NCI-H748 (cell line): ENCODE measurements around the gene TLR9.
"Not testable (repeated sequence)": the region's sequence is repeated elsewhere in the genome, so short reads cannot be mapped to it uniquely, and the experiment has no call there.

ENCODE experiments used
- DNase-seq: peaks from one replicate; lab custom pipeline; 2025; ENCODE audit not compliant: unreplicated experiment; lab: John Stamatoyannopoulos, UW

Gene TLR9, protein sequence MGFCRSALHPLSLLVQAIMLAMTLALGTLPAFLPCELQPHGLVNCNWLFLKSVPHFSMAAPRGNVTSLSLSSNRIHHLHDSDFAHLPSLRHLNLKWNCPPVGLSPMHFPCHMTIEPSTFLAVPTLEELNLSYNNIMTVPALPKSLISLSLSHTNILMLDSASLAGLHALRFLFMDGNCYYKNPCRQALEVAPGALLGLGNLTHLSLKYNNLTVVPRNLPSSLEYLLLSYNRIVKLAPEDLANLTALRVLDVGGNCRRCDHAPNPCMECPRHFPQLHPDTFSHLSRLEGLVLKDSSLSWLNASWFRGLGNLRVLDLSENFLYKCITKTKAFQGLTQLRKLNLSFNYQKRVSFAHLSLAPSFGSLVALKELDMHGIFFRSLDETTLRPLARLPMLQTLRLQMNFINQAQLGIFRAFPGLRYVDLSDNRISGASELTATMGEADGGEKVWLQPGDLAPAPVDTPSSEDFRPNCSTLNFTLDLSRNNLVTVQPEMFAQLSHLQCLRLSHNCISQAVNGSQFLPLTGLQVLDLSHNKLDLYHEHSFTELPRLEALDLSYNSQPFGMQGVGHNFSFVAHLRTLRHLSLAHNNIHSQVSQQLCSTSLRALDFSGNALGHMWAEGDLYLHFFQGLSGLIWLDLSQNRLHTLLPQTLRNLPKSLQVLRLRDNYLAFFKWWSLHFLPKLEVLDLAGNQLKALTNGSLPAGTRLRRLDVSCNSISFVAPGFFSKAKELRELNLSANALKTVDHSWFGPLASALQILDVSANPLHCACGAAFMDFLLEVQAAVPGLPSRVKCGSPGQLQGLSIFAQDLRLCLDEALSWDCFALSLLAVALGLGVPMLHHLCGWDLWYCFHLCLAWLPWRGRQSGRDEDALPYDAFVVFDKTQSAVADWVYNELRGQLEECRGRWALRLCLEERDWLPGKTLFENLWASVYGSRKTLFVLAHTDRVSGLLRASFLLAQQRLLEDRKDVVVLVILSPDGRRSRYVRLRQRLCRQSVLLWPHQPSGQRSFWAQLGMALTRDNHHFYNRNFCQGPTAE

DNA sequence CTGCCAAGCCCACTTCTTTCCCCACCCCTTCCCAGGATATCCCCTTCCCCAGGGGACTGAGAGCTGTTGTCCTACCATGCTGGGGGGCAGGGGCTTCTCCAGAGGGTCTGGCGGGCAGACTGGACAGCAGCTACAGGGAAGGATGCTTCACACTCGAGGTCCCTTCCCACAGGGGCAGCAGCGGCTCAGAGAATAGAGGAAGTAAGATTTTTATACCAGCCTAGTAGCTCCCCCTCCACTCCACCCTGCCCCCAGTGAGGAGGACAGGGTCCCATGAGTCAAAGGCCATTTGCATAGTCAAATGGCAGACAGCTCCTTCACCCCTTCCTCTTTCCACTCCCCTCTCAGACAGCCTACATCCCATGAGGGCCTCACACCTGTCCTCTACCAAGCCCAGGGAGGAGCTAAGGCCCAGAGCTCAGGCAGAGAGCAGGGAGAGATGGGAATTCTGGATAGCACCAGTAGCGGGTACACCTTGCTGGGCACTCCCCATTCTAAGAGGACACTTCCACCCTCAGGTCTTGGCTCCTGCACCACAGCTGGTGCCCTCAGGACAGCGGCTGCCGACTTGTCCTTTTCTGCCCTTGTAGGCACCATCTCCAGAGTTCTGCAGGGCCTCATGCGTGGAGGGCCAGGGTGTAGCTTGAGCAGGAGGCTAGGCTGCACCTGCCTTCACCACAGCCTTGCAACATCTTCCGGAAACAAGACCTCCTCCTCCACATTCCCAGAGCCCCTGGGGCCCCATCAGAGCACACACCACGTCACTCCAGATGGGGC, at the start of gene TLR9:
Gene TLR9 (minus strand): TSS at position 194 of the 777 bp plus-strand sequence. CDS start 116 bp downstream, at position 78.
- no peak for DNase-seq

DNA sequence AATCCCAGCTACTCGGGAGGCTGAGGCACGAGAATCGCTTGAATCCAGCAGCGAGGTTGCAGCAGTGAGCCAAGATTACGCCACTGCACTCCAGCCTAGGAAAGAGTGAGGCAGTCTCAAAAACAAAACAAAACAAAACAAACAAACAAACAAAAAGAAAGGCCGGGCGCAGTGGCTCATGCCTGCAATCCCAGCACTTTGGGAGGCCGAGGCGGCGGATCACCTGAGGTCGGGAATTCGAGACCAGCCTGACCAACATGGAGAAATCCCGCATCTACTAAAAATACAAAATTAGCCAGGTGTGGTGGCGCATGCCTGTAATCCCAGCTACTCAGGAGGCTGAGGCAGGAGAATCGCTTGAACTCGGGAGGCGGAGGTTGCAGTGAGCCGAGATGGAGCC, 49.3 kb upstream of the TLR9 start:
- not testable (repeated sequence) for DNase-seq

DNA sequence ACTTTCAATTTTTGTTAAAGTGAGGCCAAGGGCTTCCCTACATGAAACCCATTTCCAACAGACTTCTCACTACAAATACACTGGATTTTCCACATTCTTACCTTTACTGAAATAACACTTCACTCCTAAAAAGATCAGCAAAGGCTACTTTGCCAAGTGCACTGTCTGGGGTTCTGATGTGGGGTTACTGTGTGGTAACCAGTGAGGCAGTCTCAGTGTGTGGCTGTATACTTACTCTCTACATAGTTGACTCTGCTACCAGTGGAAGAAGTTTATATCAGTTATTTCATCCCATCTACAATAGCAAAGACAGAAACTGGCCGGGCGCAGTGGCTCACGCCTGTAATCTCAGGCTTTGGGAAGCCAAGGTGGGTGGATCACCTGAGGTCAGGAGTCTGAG, 47.4 kb upstream of the TLR9 start:
- no peak for DNase-seq

DNA sequence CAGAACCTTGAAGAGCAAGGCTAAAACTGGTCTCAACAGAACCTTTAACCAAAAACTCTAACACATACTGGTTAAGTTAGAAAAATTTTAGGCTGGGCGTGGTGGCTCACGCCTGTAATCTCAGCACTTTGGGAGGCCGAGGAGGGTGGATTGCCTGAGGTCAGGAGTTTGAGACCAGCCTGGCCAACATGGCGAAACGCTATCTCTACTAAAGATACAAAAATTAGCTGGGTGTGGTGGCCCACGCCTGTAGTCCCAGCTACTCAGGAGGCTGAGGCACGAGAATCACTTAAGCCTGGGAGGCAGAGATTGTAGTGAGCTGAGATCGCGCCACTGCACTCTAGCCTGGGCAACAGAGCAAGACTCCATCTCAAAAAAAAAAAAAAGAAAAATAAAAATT, 46.7 kb upstream of the TLR9 start:
- DNase-seq: not testable (repeated sequence)

DNA sequence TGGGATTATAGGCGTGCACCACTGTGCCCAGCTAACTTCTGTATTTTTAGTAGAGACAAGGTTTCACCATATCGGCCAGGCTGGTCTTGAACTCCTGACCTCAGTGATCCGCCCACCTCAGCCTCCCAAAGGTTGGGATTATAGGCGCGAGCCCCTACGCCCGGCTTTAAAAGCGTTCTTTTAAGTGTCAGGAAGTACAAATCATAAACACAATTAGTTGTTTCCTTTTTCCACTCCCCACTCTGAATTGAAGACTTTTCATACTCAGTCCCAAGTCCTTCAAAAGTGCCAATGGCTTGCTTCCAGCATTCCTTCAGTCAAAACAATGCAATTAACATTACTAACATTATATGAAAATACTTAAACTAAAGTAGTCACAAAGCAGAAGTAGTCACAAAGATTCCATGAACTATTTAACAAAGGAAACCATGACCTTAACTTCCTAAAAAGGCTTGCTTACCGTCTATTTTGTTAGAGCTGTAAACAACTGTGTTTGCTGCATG, 44.9 kb upstream of the TLR9 start:
- DNase-seq: no peak

DNA sequence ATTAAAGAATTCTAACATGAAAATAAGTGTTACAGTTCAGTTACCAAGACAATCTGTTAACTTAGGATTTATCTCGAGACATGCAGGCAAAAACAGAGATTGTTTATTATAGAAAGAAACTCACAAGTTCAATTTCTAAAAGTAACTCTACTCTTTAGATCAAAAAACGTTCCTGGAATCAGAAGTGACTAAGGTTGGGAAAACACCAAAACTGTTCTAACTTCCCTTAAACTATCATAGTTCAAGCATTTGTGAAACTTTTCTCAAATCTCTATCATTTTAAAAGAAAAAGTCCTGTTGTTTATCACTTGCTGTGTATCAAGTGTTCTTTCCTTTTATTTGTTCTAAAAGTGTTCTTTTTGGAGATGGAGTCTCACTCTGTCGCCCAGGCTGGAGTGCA, 44.3 kb upstream of the TLR9 start:
- no peak for DNase-seq

DNA sequence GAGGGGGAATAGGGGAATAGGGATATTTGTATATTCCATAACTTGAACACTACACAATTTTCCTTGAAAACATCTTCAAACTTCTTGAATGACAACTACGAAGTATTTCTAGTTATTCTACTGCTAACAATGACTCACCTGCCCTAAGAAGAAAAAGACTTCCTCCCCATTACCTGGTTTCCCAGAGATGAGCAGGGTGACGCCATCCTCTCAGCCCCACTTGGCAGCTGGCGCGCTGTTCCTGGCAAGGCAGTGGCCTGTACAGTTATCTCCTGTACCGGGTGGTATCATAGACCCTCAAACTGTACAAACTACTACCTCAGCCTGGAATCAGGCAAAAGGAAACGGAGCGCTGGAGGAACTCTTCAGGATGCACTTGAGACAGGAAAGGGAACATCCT, 42.6 kb upstream of the TLR9 start:
- no peak for DNase-seq

DNA sequence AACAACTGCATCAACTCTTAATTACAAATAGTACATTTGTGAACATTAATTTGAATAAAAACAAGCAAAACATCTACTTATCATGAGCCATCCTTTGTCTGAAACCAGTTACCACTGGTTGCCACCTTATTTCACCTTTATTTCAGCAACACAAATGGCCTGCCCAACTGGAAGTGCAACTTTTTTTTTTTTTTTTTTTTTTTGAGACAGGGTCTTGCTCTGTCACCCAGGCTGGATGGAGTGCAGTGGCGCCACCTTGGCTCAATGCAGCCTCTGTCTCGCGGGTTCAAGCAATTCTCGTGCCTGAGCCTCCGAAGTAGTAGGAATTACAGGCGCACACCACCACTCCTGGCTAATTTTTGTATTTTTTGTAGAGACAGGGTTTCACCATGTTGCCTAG, 39.9 kb upstream of the TLR9 start:
- DNase-seq: no peak

DNA sequence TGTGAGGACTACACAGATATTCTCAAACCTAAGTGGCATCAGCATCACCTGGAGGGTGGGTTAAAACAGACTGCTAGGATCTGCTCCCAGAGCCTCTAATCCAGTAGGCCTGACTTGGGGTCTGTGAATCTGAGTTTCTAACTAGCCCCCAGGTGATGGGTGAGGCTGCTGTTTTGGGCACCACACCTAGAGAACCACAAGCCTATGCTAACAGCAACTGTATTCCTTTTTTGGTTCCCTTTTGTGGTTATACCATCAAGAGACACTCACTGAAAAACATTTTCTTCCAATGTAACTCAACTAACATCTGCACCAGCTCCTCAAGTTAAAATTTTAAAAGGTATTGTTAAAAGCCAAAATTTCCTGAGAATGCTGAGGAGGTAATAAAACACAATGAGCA, 37.0 kb upstream of the TLR9 start:
- DNase-seq: no peak

DNA sequence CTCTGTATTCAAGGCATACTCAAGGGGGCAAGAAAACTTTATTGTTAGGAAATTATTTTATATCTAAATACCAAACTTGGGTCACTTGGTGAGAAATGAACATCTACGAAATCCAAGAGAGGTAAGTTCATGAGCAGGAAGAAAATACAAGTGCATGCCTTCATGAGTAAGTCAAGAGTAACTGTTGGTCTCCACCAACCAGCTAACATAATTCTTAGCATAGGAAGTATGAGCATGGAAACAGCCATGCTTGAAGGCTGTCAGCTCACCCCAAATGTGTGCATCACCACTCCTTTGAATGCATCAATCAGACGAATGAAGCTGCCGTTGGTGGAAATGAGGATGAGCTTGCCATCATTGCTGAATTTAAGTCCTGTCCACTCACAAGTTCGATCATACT, 34.0 kb upstream of the TLR9 start:
- no peak for DNase-seq

DNA sequence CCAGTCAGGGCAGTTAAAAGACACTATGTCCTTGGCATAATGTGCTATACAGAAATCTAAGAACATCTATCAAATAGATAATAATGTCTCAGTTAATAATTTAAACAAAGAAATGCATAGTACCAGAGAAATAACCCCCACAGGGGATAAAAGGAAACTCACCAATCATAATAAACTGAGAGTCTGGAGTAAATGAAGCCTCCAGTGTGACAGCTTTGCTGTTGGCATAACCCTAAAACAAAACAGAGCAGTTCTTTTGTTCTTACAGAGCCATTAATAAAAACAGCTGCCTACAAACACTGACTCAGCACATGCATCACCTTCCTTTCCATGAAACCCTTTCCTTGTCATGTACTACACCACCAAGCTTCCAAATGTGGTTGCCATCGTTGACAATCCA, 33.6 kb upstream of the TLR9 start:
- DNase-seq: no peak

DNA sequence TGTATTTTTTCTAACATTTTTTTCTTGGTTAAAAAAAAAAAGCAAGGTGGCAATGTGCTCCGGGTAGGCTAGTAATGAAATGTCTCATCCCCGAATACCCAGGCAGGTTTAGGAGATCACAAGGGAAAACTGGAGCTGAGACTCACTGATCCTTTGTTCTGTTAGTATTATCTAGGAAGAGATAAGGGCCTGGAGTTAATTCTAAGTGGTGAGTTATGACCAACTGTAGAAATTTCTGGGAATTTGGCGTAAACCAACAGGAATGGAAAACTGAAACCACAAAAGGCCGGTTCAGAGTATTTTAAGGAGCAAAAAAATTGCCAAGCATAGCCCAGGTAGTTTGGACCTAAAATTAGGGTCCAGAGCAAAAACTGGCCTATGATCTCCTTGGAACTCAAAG, 32.5 kb upstream of the TLR9 start:
- DNase-seq: no peak

DNA sequence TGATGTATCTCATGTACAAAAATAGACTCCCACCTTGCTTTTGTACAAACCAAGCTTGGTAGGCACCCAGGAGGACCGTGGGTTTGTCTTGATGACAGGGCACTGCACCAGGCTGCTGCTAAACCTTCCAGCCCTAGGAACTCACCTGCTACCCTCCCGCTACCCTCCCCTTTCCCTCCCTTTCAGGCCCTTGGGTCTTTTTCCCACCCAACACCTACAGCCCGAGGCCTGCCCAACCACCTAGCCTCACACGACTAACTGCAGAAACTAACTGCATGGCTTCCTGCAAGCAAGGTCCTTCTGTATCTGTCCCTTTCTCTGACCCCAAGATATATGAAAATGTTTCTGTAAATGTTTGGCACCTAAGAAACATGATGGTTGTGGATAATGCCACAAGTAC, 31.2 kb upstream of the TLR9 start:
- no peak for DNase-seq

DNA sequence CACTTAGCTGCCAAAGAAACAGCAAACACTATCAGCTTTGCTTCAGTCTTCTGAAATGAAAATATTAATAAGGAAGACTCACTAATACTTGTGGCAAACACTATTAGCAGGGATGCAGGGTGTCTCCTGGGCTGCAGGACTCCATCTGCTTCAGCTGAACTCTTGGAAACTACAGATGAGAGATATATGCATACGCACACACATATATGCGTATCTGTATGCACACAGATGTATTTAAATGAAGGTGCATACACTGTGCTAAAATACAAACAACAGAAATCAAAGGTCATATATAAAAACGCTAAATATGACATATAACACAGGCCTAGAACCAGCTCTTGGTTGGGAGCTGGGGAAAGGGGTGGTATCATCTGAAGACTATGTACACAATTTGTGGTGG, 30.7 kb upstream of the TLR9 start:
- no peak for DNase-seq

DNA sequence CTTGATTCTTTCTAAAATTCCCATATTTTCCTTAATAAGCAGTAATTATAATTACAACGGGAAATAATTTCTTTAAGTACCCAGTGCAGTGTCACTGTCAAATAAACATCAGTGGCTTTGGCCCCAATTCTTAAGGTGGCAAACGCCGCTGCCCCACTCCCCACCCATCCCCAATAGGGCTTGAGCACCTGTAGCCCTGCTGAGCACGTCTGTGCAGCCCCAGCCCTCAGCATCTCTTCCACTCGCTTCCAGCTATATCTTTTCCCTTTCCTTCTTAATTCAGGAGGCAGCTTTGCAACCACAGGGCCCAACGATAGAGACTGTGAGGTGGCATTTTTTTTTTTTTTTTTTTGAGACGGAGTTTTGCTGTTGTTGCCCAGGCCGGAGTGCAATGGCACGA, 29.2 kb upstream of the TLR9 start:
- no peak for DNase-seq

DNA sequence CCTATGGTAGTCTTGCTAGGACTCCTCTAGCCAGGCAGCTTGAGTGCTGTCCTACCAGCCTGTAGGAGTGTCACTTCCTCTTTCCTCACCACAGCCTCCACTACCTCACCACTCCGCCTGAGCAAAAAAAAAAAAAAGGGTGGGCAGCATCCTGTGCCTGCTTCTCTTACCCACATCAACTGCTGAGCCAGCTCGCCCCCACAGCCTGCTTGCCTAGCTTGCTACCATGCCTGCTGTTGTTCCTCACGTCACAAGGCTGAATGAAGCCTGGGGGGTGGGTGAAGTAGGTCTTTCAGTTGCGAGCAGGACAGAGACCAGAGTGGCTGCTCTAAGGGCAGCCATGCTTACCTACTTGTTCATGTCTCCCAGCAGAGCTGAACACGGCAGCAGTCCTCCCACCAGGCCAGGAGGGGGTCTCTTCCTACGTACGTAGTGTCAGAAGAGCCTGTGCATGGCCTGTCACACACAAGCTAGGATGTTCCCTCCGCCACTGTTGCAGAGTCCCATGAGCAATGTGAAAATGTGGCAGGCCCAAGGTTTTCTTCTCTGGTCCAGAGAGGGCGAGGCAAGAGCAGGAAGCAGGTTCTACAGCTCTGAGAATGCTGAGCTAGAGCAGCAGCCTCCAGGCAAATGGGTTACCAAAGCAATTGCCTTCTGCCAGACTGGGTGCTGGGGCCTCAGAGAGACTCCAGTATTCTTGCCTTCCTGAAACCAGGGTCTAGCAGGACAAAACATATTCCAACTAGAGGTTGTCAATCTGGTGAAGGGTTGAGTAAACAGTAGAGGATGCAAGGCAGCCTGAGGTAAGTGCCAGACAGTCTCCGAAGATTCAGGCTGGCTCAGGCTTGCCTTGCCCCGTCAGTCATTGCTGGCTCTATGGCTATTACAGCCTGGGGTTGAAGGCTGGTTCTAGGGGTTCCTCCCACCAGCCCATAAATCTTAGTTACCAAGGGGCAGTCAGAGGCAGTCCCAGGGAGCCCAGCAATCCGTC, 28.2 kb upstream of the TLR9 start:
- DNase-seq: no peak

DNA sequence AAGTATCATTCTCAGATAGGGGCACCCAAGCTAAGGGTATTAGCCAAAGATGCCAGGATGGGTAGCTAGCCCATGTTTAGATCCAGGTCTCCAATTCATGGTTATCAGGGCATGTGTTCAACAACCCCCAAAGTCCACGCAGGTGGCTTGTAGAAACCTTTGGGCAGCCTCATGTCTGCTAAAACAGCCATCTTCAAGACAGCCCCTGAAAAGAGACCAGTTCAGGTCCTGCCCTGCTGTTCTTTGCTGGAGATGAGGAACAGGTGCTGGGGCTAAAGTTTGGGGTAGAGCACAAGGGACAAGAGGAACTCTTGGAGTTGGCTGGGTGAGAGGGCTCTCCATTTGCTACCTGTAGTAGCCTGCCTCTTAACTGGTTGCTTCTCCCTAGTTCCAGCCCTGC, 24.7 kb upstream of the TLR9 start:
- DNase-seq: no peak

DNA sequence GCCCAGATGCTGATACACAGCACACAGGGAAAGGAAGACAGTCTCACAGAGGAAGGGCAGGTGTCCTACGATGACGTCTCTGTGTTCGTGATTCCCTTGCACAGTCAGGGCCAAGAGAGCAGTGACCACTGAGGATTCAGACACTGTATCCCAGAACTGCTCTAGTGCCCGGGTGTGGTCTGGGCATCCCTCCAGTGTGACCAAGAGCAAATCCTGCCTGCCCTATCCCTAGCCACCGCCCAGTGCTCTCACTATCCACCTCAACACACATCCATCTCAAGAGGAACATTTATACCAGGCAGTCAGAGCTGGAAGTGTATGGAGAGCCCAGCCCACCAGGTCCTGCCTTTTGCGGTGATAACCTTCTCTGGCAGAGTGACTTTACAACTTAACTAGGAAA, 24.2 kb upstream of the TLR9 start:
- no peak for DNase-seq

DNA sequence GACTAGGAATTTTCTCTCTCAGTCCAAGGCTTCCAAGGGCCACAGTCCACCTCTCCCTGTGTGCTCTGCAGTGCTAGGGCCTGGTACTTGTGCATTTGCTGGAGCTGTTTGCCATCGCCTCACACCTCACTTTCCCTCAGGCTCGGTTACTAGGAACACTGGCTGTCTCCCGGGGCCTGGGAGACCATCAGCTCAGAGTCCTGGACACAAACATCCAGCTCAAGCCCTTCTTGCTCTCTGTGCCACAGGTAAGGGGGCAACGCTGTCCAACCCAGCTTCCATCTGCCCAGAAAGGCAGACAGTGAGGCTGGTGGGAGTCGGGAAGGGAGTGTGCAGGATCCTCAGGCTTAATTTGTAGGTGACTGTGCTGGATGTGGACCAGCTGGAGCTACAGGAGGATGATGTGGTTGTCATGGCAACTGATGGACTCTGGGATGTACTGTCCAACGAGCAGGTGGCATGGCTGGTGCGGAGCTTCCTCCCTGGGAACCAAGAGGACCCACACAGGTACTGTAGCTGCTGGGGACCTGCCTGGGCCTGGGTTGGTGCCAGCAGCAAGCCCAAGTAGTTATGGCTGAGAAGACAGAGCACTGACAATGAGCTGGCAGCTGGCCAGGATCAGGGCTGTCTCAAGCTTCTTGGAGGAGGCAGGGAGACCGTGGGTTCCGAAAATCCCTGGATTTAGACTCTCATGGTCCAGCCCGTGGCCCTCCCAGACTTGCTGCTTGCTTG, 23.5 kb upstream of the TLR9 start:
- DNase-seq: peak; percentile 54
